GM12872 (cell line): Measurements from ENCODE around the gene KIF6.

ENCODE experiments used
- TF ChIP-seq, protein P1 (sequence below): IDR thresholded peaks from 3 replicates; pipeline ENCODE4 v1.5.1; 2011; ENCODE audit warnings: low read depth, mild to moderate bottlenecking, low read length, moderate library complexity; ENCODE audit not compliant: insufficient read depth

KIF6 gene

DNA sequence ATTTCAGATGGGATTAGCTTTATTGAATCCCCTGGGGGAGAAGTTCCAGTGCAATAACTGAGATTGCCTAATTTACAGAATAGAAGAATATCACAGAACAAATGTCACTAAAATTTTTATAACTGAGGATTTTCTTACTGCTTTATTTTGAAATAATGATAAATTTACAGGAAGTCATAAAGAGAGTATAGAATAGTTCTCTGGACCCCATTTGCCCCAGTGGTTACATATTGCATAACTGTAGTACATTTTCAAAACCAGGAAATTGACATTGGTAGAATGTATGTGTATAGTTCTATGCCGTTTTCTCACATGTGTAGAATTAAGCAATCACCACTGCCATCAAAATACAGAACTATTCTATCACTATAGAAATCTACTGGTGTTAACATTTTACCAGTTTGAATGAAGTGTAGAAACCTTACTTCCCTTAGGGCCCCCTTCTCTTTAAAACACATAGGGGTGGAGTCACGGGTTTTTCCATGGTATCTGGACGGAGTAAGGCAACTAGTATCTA lies 18.3 kb downstream of the KIF6 start:
- TF ChIP-seq, protein P1, sequence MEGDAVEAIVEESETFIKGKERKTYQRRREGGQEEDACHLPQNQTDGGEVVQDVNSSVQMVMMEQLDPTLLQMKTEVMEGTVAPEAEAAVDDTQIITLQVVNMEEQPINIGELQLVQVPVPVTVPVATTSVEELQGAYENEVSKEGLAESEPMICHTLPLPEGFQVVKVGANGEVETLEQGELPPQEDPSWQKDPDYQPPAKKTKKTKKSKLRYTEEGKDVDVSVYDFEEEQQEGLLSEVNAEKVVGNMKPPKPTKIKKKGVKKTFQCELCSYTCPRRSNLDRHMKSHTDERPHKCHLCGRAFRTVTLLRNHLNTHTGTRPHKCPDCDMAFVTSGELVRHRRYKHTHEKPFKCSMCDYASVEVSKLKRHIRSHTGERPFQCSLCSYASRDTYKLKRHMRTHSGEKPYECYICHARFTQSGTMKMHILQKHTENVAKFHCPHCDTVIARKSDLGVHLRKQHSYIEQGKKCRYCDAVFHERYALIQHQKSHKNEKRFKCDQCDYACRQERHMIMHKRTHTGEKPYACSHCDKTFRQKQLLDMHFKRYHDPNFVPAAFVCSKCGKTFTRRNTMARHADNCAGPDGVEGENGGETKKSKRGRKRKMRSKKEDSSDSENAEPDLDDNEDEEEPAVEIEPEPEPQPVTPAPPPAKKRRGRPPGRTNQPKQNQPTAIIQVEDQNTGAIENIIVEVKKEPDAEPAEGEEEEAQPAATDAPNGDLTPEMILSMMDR = no peak

DNA sequence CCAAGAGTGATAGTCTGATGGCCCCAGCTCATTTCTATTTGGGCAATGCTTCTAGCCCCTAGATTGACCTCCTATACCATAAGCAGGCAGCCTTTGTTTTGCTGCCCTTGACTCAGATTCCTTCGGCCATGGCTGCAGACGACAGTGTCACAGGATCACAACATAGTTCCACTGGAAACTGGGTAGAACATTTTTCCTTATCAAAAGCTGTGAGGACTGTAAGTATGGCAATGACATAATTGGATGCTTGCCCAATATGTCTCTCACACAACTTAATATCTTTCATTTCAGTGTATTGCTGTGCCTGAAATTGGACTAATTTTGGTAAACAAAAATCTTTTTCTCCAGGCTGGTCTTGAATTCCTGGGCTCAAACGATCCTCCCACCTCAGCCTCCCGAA lies 22.9 kb downstream of the KIF6 start:
- TF ChIP-seq, protein P1 = no peak

DNA sequence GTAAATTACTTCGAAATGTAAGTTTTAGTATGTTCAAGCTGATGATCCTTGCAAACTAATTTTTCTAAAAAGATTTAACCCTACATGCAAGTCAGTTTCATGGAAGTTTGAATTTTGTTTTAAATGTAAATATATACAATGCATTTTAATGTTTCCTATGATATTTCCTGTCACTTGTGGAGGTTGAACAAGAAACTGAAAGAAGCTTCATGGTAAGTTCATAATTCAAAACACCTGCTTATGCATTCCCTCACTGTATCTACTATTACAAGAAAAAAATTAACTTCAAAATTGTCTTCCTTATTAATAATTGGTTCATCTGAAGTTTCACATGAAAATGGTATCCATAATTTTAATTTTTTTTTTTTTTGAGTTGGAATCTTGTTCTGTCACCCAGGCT lies 24.8 kb downstream of the KIF6 start:
- TF ChIP-seq, protein P1 = no peak

DNA sequence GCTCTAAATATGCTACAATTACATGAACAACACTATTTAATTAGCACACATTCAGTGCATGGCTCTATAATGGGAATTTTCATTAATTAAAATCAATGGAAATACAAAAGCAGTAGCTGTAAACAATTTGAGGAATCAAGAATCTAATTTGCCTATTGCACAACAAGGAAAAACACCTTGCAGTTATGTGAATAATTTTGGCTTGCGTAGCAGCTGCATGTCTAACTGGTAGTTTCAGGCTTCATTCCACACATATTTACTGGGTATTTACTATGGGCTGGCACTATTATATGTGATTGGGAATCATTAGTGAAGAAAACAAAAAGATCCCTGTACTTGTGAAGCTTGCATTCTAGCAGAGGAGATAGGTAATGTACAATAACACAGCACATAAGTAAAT lies 26.4 kb downstream of the KIF6 start:
- TF ChIP-seq, protein P1 = no peak

DNA sequence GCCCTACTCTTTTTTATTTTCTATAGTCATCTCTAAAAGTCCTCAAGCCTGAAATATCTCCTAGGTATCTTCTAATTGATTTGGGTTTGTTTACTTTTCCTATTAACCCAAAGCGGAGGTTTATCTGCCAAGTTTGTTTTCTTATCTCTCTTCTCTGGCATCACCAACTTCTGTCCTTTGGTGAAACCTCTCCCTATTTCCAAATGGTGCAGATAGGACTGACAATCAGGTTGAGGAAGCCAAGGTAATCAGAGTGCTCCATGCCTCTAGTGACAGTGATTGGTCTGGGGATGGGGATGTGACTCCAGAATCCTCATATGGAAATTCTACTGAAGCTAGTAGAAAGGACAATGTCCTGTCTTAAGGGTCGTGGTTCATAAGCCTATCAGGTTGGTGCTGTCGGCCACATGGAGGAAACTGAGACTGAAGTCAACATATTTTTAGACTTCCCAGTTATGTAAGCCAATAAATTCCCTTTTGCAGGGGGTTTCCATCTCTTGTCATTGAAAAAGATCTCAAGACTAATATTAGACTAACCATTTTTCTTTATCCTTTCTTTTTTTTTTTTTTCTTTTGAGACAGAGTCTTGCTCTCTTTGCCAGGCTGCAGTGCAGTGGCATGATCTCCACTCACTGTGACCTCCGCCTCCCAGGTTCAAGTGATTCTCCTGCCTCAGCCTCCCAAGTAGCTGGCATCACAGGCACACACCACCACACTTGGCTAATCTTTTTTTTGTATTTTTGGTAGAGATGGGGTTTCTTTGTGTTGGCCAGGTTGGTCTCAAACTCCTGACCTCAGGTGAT lies 28.0 kb downstream of the KIF6 start:
- TF ChIP-seq, protein P1 = no peak

DNA sequence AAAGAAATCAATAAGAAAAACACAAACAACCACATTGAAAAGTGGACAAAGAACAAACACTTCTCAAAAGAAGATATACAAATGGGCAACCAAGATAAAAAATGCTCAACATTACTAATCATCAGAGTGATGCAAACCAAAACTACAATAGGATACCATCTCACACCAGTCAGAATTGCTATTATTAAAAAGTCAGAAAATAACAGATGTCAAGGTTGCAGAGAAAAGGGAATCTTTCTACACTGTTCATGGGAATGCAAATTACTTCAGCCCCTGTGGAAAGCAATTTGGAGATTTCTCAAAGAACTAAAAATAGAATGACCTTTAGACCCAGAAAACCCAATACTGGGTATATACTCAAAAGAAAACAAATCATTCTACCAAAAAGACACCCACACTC lies 29.8 kb downstream of the KIF6 start:
- TF ChIP-seq, protein P1 = no peak

DNA sequence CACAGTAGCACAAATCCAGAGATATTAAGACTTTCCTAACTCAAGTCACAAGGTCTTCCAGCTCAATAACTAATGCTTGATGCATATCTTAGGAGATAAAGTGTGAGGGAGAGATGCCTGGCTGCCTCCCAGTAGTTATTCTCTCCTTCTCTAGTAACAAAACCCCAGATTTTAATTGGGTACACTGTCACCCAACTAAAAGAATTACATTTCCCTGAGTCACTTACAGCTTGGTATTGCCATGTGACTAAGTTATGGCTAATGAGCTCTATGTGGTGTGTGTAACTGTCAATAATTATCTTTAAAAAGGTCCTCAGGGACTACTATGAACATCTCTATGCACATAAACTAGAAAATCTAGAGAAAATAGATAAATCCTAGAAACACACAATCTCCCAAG lies 32.0 kb downstream of the KIF6 start:
- TF ChIP-seq, protein P1 = no peak
